PFSK-1 (cell line): ENCODE results near the gene ADAM8.

Source experiments
- FOXP2 ChIP-seq: optimal IDR thresholded peaks from 2 replicates; pipeline ENCODE3; 2011; ENCODE audit warnings: borderline replicate concordance, control low read depth, inconsistent platforms; ENCODE audit not compliant: insufficient read depth; ENCODE audit errors: extremely low read length, extremely low read depth
- POLR2AphosphoS5 ChIP-seq: IDR thresholded peaks from 2 replicates; pipeline ENCODE4 v1.6.1; 2012; ENCODE audit warnings: low read depth, mild to moderate bottlenecking, control low read depth, low read length, moderate library complexity
- SIN3A ChIP-seq: IDR thresholded peaks from 2 replicates; pipeline ENCODE4 v1.6.1; 2012; ENCODE audit warnings: mild to moderate bottlenecking, low read length, moderate library complexity, borderline replicate concordance; ENCODE audit not compliant: insufficient read depth
- TAF1 ChIP-seq: IDR thresholded peaks from 2 replicates; pipeline ENCODE4 v1.6.1; 2012; ENCODE audit warnings: low read length, control low read depth, borderline replicate concordance; ENCODE audit not compliant: insufficient read depth
- TF ChIP-seq, protein P1 (sequence below), 2 experiments: IDR thresholded peaks; 2 replicates each; pipeline versions ENCODE4 v1.6.1 to v1.8.0; 2011 to 2012; ENCODE audit warnings: low read depth in 2 of 2, low read length in 2 of 2, control low read depth in 1 of 2, inconsistent platforms in 1 of 2, mild to moderate bottlenecking in 1 of 2, moderate library complexity in 1 of 2; ENCODE audit not compliant: insufficient read depth in 1 of 2

ADAM8 gene

DNA sequence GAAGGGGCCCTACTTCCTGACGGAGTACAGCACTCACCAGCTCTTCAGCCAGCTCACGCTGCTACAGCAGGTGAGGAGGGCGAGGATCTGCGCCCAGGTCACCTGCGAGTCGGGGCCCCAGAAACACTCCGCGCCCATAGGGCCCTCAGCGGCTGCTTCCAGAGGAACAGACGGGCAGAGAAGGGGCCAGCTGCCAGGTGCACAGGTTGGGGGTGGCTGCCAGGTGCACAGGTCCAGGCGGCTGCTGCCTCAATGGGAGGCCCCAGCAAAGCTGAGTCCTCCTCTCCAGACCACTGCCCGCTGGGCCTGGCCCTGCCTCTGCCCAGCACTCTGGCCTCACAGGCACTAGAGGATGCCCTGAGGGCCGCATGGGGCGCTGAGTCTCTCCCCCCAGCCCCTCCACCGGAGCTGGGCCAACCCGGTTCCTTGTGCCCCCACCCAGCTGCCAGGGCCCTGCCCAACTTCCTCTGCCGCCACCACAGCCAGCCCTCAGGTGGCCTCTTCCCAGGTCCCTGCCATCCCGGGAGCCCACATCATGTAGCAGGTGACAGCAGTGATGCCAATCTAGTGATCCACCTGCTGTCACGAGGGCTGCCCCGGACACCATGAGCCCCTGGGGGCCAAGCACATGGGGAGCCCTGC is 63.7 kb downstream of the ADAM8 start:
- TF ChIP-seq POLR2AphosphoS5 (no peak), FOXP2 (no peak), SIN3A (no peak), TAF1 (no peak)
- TF ChIP-seq, protein P1, sequence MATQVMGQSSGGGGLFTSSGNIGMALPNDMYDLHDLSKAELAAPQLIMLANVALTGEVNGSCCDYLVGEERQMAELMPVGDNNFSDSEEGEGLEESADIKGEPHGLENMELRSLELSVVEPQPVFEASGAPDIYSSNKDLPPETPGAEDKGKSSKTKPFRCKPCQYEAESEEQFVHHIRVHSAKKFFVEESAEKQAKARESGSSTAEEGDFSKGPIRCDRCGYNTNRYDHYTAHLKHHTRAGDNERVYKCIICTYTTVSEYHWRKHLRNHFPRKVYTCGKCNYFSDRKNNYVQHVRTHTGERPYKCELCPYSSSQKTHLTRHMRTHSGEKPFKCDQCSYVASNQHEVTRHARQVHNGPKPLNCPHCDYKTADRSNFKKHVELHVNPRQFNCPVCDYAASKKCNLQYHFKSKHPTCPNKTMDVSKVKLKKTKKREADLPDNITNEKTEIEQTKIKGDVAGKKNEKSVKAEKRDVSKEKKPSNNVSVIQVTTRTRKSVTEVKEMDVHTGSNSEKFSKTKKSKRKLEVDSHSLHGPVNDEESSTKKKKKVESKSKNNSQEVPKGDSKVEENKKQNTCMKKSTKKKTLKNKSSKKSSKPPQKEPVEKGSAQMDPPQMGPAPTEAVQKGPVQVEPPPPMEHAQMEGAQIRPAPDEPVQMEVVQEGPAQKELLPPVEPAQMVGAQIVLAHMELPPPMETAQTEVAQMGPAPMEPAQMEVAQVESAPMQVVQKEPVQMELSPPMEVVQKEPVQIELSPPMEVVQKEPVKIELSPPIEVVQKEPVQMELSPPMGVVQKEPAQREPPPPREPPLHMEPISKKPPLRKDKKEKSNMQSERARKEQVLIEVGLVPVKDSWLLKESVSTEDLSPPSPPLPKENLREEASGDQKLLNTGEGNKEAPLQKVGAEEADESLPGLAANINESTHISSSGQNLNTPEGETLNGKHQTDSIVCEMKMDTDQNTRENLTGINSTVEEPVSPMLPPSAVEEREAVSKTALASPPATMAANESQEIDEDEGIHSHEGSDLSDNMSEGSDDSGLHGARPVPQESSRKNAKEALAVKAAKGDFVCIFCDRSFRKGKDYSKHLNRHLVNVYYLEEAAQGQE (IDR thresholded peaks at IDR 0.05; ENCODE audit: insufficient read depth in 1 of 2, low read depth in 2 of 2, low read length in 2 of 2) = no peak
